Glutamatergic neuron (in vitro differentiated cells): ENCODE measurements around the gene EPN3. TPM values are rescaled to one million over a fixed set of nuclear protein-coding genes. Genes with fewer than 3 reads are reported as not detected.
A peak's percentile ranks its signal among the peaks of the same experiment; 100 is the strongest.

Experiments used
- DNase-seq: peaks from one replicate; pipeline ENCODE4 v3.0.0; 2022
- H3K27ac Mint-ChIP-seq: one replicate; pipeline ENCODE4 v1.8.0; 2020; ENCODE audit warnings: mild to moderate bottlenecking, mixed read lengths, inconsistent platforms; ENCODE audit not compliant: unreplicated experiment
- H3K27me3 Mint-ChIP-seq: one replicate; pipeline ENCODE4 v1.8.0; 2020; ENCODE audit warnings: mild to moderate bottlenecking, moderate library complexity, mixed read lengths, inconsistent platforms; ENCODE audit not compliant: unreplicated experiment
- H3K36me3 Mint-ChIP-seq: one replicate; pipeline ENCODE4 v1.8.0; 2020; ENCODE audit warnings: mild to moderate bottlenecking, mixed read lengths, inconsistent platforms; ENCODE audit not compliant: unreplicated experiment
- H3K4me1 Mint-ChIP-seq: one replicate; pipeline ENCODE4 v1.8.0; 2020; ENCODE audit warnings: mild to moderate bottlenecking, low read depth, mixed read lengths, inconsistent platforms; ENCODE audit not compliant: unreplicated experiment
- H3K4me3 Mint-ChIP-seq: one replicate; pipeline ENCODE4 v1.8.0; 2020; ENCODE audit warnings: mild to moderate bottlenecking, mixed read lengths, inconsistent platforms; ENCODE audit not compliant: unreplicated experiment
- H3K9me3 Mint-ChIP-seq: one replicate; pipeline ENCODE4 v1.8.0; 2020; ENCODE audit warnings: mild to moderate bottlenecking, moderate library complexity, mixed read lengths, inconsistent platforms; ENCODE audit not compliant: unreplicated experiment
- CTCF ChIP-seq: fragments of 200-600 bp; sonication (generic); IDR thresholded peaks from one replicate; pipeline ENCODE4 v1.5.0; 2021; ENCODE audit not compliant: partially characterized antibody, unreplicated experiment
- total RNA-seq: library from RNA; stranded (reverse); fragmentation: NEBNext Ultra II Directional; extraction: Animal tissue kit (Norgen Biotek cat#: 25700); gene quantifications from one replicate; pipeline ENCODE4 v1.2.1, GENCODE V29; 2021; ENCODE audit not compliant: unreplicated experiment

EPN3 gene
- total RNA-seq, 1 donor from 2014 or later = 0.12 TPM

- H3K9me3 Mint-ChIP-seq = no peaks in the 10 kb centered on the region
- H3K4me3 Mint-ChIP-seq = no peak overlapping the region
- no peak for TF ChIP-seq CTCF
- H3K27ac Mint-ChIP-seq = no peak overlapping the region
- no peaks in the 10 kb centered on the region for H3K36me3 Mint-ChIP-seq
- peaks cover 2% of the 10 kb centered on the region for H3K27me3 Mint-ChIP-seq
- H3K4me1 Mint-ChIP-seq = no peaks in the 10 kb centered on the region
- DNase-seq = no peak
These were observed 36.6 kb upstream of the EPN3 start for GRCh38 chr17:50495918-50496317.

GRCh38 chr17:50498021-50498874 lies 34.3 kb upstream of the EPN3 start:
- Mint-ChIP-seq H3K4me3 (no peak overlapping the region), H3K9me3 (peaks cover 2% of the 10 kb centered on the region), H3K27ac (no peak overlapping the region), H3K36me3 (no peaks in the 10 kb centered on the region), H3K27me3 (peaks cover 2% of the 10 kb centered on the region), H3K4me1 (no peaks in the 10 kb centered on the region)
- TF ChIP-seq CTCF = no peak
- DNase-seq = no peak

- no peak for TF ChIP-seq CTCF
- no peak for DNase-seq
- Mint-ChIP-seq H3K36me3 (no peaks in the 10 kb centered on the region), H3K4me3 (no peak overlapping the region), H3K27ac (no peak overlapping the region), H3K4me1 (no peaks in the 10 kb centered on the region), H3K9me3 (peaks cover 4% of the 10 kb centered on the region), H3K27me3 (peaks cover 2% of the 10 kb centered on the region)
These were observed 33.3 kb upstream of the EPN3 start for GRCh38 chr17:50499270-50499669.

- no peak for DNase-seq
- Mint-ChIP-seq H3K4me3 (no peak overlapping the region), H3K4me1 (no peaks in the 10 kb centered on the region), H3K36me3 (no peaks in the 10 kb centered on the region), H3K27me3 (peaks cover 3% of the 10 kb centered on the region), H3K9me3 (peaks cover 4% of the 10 kb centered on the region), H3K27ac (no peak overlapping the region)
- TF ChIP-seq CTCF = no peak
These were observed 32.8 kb upstream of the EPN3 start for GRCh38 chr17:50499721-50500120.

GRCh38 chr17:50501054-50501453 lies 31.5 kb upstream of the EPN3 start:
- Mint-ChIP-seq H3K27me3 (peaks cover 5% of the 10 kb centered on the region), H3K4me3 (no peak overlapping the region), H3K4me1 (no peaks in the 10 kb centered on the region), H3K9me3 (peaks cover 4% of the 10 kb centered on the region), H3K27ac (no peak overlapping the region), H3K36me3 (no peaks in the 10 kb centered on the region)
- TF ChIP-seq CTCF = peak; percentile 72
- DNase-seq = peak; percentile 49
